ENCODE results near the gene HOXB1.

Gene HOXB1

DNA sequence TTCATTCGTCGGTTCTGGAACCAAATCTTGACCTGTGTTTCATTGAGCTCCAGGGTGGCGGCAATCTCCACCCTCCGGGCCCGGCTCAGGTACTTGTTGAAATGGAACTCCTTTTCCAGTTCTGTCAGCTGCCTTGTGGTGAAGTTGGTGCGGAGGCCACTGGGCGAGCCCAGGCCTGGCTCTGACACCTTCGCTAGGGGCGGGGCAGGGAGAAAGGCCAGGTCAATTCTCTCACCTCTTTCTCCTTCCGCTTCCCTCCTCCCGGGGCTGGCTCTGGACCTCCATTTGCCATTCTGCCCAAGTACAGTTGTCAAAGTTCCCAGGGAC is 1.2 kb downstream of the HOXB1 start:
- in situ Hi-C loops (cut with HindIII; ENCODE audit: low pct_ligation_motif_present, low sequenced_read_pairs), result no loop called here
- Histone ChIP-seq H3K36me3 (replicated peaks) (no peaks in the 10 kb centered on the region), H3K4me3 (ENCODE audit: low read depth, low read length) (no peak overlapping the region), H3K27ac (no peak overlapping the region), H3K27me3 (replicated peaks) (peaks cover 74% of the 10 kb centered on the region)
- no peak for DNase-seq
- no peak for TF ChIP-seq CTCF (IDR thresholded peaks at IDR 0.05; ENCODE audit: low read depth, low read length, missing control alignments)

- Histone ChIP-seq H3K27ac (no peak overlapping the region), H3K4me3 (ENCODE audit: low read depth, low read length) (no peak overlapping the region), H3K27me3 (replicated peaks) (peaks cover 75% of the 10 kb centered on the region), H3K36me3 (replicated peaks) (no peaks in the 10 kb centered on the region)
- no peak for DNase-seq
- no peak for TF ChIP-seq CTCF (IDR thresholded peaks at IDR 0.05; ENCODE audit: low read depth, low read length, missing control alignments)
- in situ Hi-C loops (cut with HindIII; ENCODE audit: low pct_ligation_motif_present, low sequenced_read_pairs), result no loop called here
Observed at GRCh38 chr17:48528936-48529682, 1.7 kb downstream of the HOXB1 start.

GRCh38 chr17:48528153-48528935 is 2.5 kb downstream of the HOXB1 start:
- no peak for DNase-seq
- H3K27ac ChIP-seq, result no peak overlapping the region
- TF ChIP-seq CTCF (IDR thresholded peaks at IDR 0.05; ENCODE audit: low read depth, low read length, missing control alignments), result no peak
- peaks cover 79% of the 10 kb centered on the region for H3K27me3 ChIP-seq (replicated peaks)
- in situ Hi-C loops (cut with HindIII; ENCODE audit: low pct_ligation_motif_present, low sequenced_read_pairs), result no loop called here
- no peak overlapping the region for H3K4me3 ChIP-seq (ENCODE audit: low read depth, low read length)
- H3K36me3 ChIP-seq (replicated peaks), result no peaks in the 10 kb centered on the region

DNA sequence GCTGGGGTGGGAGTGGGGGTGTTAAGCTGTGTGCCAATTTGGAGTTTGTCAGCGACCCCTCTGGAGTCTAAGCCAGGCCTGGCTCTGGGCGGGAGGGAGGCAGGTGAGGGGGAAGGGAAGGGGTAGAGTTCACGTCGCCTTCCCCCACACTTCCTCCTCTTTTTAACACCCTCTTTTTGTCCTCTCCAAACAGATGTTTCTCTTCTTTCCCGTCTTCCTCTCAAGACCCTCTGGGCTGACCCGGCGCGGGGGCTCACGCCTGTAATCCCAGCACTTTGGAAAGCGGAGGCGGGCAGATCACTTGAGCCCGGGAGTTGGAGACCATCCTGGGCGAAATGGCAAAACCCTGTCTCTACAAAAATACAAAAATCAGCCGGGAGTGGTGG is 3.3 kb downstream of the HOXB1 start:
- TF ChIP-seq CTCF (IDR thresholded peaks at IDR 0.05; ENCODE audit: low read depth, low read length, missing control alignments), result no peak
- H3K27ac ChIP-seq, result no peak overlapping the region
- H3K36me3 ChIP-seq (replicated peaks), result no peaks in the 10 kb centered on the region
- in situ Hi-C loops (cut with HindIII; ENCODE audit: low pct_ligation_motif_present, low sequenced_read_pairs), result no loop called here
- DNase-seq, result no peak
- H3K27me3 ChIP-seq (replicated peaks), result peaks cover 82% of the 10 kb centered on the region
- no peak overlapping the region for H3K4me3 ChIP-seq (ENCODE audit: low read depth, low read length)

GRCh38 chr17:48526608-48527546 is 3.9 kb downstream of the HOXB1 start:
- DNase-seq, result no peak
- Histone ChIP-seq H3K27ac (no peak overlapping the region), H3K36me3 (replicated peaks) (no peaks in the 10 kb centered on the region), H3K27me3 (replicated peaks) (peaks cover 80% of the 10 kb centered on the region), H3K4me3 (ENCODE audit: low read depth, low read length) (no peak overlapping the region)
- TF ChIP-seq CTCF (IDR thresholded peaks at IDR 0.05; ENCODE audit: low read depth, low read length, missing control alignments), result no peak
- in situ Hi-C loops (cut with HindIII; ENCODE audit: low pct_ligation_motif_present, low sequenced_read_pairs), result no loop called here

Data from brain microvascular endothelial cell (primary cell).